ENCODE results near the gene OTOR.

DNA sequence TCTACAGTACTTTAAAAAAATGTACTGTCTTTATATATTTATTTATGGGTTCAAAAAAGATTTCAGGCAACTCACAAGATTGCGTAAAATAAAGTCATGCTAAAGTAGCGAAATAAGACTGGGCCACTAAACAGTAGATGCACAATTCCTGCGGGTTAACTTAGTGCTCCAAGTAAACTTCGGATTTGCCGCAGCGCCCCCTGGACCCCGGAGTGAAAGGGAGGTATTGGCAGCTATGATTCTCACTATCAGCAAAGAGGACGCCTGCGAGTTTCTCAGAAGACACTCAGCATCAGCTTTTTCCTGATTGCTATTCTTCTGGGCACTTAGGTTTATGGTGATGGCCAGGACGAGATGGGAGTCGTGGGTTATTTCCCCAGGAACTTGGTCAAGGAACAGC lies 1.4 kb downstream of the OTOR start:
- TF ChIP-seq ZNF782 (CRISPR knock-in tag; IDR thresholded peaks at IDR 0.05; ENCODE audit: borderline replicate concordance) (no peak), DNMT1 (CRISPR knock-in tag; IDR thresholded peaks at IDR 0.05) (no peak), ZFP1 (CRISPR knock-in tag; IDR thresholded peaks at IDR 0.05) (no peak), CHD2 (IDR thresholded peaks at IDR 0.05; ENCODE audit: low read depth, low read length) (no peak), ZNF205 (CRISPR knock-in tag; IDR thresholded peaks at IDR 0.05) (no peak), EZH2 (conservative IDR thresholded peaks at IDR 0.05; ENCODE audit: low read depth, low read length) (no peak), MBD4 (IDR thresholded peaks at IDR 0.05; ENCODE audit: borderline replicate concordance, low read length) (no peak), JUN (CRISPR knock-in tag; IDR thresholded peaks at IDR 0.05) (no peak)
- TF ChIP-seq, protein P1, sequence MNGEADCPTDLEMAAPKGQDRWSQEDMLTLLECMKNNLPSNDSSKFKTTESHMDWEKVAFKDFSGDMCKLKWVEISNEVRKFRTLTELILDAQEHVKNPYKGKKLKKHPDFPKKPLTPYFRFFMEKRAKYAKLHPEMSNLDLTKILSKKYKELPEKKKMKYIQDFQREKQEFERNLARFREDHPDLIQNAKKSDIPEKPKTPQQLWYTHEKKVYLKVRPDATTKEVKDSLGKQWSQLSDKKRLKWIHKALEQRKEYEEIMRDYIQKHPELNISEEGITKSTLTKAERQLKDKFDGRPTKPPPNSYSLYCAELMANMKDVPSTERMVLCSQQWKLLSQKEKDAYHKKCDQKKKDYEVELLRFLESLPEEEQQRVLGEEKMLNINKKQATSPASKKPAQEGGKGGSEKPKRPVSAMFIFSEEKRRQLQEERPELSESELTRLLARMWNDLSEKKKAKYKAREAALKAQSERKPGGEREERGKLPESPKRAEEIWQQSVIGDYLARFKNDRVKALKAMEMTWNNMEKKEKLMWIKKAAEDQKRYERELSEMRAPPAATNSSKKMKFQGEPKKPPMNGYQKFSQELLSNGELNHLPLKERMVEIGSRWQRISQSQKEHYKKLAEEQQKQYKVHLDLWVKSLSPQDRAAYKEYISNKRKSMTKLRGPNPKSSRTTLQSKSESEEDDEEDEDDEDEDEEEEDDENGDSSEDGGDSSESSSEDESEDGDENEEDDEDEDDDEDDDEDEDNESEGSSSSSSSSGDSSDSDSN (CRISPR knock-in tag; IDR thresholded peaks at IDR 0.05), result no peak
- TF ChIP-seq, protein P2, sequence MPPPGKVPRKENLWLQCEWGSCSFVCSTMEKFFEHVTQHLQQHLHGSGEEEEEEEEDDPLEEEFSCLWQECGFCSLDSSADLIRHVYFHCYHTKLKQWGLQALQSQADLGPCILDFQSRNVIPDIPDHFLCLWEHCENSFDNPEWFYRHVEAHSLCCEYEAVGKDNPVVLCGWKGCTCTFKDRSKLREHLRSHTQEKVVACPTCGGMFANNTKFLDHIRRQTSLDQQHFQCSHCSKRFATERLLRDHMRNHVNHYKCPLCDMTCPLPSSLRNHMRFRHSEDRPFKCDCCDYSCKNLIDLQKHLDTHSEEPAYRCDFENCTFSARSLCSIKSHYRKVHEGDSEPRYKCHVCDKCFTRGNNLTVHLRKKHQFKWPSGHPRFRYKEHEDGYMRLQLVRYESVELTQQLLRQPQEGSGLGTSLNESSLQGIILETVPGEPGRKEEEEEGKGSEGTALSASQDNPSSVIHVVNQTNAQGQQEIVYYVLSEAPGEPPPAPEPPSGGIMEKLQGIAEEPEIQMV (CRISPR knock-in tag; IDR thresholded peaks at IDR 0.05; ENCODE audit: low read depth), result no peak
- TF ChIP-seq, protein P3, sequence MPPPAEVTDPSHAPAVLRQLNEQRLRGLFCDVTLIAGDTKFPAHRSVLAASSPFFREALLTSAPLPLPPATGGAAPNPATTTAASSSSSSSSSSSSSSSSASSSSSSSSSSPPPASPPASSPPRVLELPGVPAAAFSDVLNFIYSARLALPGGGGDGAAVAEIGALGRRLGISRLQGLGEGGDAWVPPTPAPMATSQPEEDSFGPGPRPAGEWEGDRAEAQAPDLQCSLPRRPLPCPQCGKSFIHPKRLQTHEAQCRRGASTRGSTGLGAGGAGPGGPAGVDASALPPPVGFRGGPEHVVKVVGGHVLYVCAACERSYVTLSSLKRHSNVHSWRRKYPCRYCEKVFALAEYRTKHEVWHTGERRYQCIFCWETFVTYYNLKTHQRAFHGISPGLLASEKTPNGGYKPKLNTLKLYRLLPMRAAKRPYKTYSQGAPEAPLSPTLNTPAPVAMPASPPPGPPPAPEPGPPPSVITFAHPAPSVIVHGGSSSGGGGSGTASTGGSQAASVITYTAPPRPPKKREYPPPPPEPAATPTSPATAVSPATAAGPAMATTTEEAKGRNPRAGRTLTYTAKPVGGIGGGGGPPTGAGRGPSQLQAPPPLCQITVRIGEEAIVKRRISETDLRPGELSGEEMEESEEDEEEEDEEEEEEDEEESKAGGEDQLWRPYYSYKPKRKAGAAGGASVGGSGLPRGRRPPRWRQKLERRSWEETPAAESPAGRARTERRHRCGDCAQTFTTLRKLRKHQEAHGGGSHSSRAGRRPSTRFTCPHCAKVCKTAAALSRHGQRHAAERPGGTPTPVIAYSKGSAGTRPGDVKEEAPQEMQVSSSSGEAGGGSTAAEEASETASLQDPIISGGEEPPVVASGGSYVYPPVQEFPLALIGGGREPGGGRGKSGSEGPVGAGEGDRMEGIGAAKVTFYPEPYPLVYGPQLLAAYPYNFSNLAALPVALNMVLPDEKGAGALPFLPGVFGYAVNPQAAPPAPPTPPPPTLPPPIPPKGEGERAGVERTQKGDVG (CRISPR knock-in tag; IDR thresholded peaks at IDR 0.05; ENCODE audit: borderline replicate concordance), result no peak
- TF ChIP-seq, protein P4, sequence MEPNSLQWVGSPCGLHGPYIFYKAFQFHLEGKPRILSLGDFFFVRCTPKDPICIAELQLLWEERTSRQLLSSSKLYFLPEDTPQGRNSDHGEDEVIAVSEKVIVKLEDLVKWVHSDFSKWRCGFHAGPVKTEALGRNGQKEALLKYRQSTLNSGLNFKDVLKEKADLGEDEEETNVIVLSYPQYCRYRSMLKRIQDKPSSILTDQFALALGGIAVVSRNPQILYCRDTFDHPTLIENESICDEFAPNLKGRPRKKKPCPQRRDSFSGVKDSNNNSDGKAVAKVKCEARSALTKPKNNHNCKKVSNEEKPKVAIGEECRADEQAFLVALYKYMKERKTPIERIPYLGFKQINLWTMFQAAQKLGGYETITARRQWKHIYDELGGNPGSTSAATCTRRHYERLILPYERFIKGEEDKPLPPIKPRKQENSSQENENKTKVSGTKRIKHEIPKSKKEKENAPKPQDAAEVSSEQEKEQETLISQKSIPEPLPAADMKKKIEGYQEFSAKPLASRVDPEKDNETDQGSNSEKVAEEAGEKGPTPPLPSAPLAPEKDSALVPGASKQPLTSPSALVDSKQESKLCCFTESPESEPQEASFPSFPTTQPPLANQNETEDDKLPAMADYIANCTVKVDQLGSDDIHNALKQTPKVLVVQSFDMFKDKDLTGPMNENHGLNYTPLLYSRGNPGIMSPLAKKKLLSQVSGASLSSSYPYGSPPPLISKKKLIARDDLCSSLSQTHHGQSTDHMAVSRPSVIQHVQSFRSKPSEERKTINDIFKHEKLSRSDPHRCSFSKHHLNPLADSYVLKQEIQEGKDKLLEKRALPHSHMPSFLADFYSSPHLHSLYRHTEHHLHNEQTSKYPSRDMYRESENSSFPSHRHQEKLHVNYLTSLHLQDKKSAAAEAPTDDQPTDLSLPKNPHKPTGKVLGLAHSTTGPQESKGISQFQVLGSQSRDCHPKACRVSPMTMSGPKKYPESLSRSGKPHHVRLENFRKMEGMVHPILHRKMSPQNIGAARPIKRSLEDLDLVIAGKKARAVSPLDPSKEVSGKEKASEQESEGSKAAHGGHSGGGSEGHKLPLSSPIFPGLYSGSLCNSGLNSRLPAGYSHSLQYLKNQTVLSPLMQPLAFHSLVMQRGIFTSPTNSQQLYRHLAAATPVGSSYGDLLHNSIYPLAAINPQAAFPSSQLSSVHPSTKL (CRISPR knock-in tag; IDR thresholded peaks at IDR 0.05), result no peak
- TF ChIP-seq, protein P5, sequence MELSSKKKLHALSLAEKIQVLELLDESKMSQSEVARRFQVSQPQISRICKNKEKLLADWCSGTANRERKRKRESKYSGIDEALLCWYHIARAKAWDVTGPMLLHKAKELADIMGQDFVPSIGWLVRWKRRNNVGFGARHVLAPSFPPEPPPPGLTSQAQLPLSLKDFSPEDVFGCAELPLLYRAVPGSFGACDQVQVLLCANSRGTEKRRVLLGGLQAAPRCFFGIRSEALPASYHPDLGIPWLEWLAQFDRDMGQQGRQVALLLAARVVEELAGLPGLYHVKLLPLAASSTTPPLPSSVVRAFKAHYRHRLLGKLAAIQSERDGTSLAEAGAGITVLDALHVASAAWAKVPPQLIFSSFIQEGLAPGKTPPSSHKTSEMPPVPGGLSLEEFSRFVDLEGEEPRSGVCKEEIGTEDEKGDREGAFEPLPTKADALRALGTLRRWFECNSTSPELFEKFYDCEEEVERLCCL (CRISPR knock-in tag; IDR thresholded peaks at IDR 0.05; ENCODE audit: borderline replicate concordance), result no peak

Measured in HepG2 (cell line).